ENCODE data around the gene SUCO. TPM values are rescaled to one million over a fixed set of nuclear protein-coding genes. Genes with fewer than 3 reads are reported as not detected.

The SUCO gene
- total and polyA plus RNA-seq, 2 of the 8 experiments (the other 6 are each of a cell fraction or from before 2014, with no cell fraction given): 8.3 to 35.8 TPM

GRCh38 chr1:172515927-172516326 is 17.0 kb upstream of the SUCO start (continued):
- TF ChIP-seq CHD7 (IDR thresholded peaks at IDR 0.05; ENCODE audit: insufficient replicate concordance, low read length): no peak
- no peak for TF ChIP-seq RXRA (IDR thresholded peaks at IDR 0.05; ENCODE audit: insufficient read depth, low read depth, low read length)
- TF ChIP-seq TCF12 (IDR thresholded peaks at IDR 0.05; ENCODE audit: low read depth, low read length): no peak
- TF ChIP-seq KDM4A (IDR thresholded peaks at IDR 0.05; ENCODE audit: low read depth, low read length, severe bottlenecking): no peak
- no peak for TF ChIP-seq MAFK (IDR thresholded peaks at IDR 0.05; ENCODE audit: low read depth, low read length)
- no peak for TF ChIP-seq TAF7 (optimal IDR thresholded peaks at IDR 0.05; ENCODE audit: borderline replicate concordance, low read depth, low read length)
- no peak for TF ChIP-seq TEAD4 (IDR thresholded peaks at IDR 0.05; ENCODE audit: low read depth, low read length)
- TF ChIP-seq GABPA (IDR thresholded peaks at IDR 0.05; ENCODE audit: borderline replicate concordance, insufficient read depth, low read length): no peak
